C4-2B (cell line): Measurements from ENCODE around the gene GOLGA8Q.
"Not testable (repeated sequence)": the region's sequence is repeated elsewhere in the genome, so short reads cannot be mapped to it uniquely, and the experiment has no call there.

Experiments used
- ZFX ChIP-seq: fragments of 450-650 bp; IDR thresholded peaks from 2 replicates; pipeline ENCODE4 v1.6.1; 2017
- TF ChIP-seq, protein P1 (sequence below): fragments of 450-650 bp; conservative IDR thresholded peaks from 2 replicates; pipeline ENCODE4 v1.5.1; 2017; ENCODE audit warnings: mild to moderate bottlenecking

DNA sequence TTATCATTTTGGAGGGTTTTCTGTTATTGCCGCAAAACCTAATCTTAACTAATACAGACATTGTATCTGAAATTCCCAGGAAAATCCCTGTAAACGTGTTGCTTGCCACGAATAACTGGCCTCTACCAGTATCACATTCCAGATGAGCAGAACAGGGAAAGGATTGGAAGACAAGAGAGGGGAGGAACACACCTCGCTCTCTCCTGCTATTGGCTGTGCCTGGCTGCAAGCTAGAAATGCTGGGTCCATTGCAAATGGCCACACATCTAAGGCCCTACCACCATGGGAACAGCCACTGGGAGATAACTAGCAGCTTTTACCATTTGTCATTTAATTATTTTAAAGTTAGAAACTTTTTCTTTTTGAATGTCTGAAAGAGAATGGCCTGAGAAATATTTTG is 37.3 kb upstream of the GOLGA8Q start:
- TF ChIP-seq, protein P1, sequence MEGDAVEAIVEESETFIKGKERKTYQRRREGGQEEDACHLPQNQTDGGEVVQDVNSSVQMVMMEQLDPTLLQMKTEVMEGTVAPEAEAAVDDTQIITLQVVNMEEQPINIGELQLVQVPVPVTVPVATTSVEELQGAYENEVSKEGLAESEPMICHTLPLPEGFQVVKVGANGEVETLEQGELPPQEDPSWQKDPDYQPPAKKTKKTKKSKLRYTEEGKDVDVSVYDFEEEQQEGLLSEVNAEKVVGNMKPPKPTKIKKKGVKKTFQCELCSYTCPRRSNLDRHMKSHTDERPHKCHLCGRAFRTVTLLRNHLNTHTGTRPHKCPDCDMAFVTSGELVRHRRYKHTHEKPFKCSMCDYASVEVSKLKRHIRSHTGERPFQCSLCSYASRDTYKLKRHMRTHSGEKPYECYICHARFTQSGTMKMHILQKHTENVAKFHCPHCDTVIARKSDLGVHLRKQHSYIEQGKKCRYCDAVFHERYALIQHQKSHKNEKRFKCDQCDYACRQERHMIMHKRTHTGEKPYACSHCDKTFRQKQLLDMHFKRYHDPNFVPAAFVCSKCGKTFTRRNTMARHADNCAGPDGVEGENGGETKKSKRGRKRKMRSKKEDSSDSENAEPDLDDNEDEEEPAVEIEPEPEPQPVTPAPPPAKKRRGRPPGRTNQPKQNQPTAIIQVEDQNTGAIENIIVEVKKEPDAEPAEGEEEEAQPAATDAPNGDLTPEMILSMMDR = not testable (repeated sequence)
- not testable (repeated sequence) for TF ChIP-seq ZFX
